Breast epithelium (tissue), 3 donors: ENCODE results near the gene MAST4.

ENCODE experiments used
- POLR2A ChIP-seq: fragments of 450-650 bp; IDR thresholded peaks from one replicate; pipeline ENCODE4 v1.6.1; 2016; ENCODE audit warnings: antibody characterized with exemption, mild to moderate bottlenecking, moderate library complexity
- TF ChIP-seq, protein P1 (sequence below), 3 donors: fragments of 450-650 bp; IDR thresholded peaks; one replicate each; pipeline ENCODE4 v1.5.1; 2016 to 2017; ENCODE audit warnings: antibody characterized with exemption in 3 of 3, mild to moderate bottlenecking in 3 of 3, moderate library complexity in 3 of 3

DNA sequence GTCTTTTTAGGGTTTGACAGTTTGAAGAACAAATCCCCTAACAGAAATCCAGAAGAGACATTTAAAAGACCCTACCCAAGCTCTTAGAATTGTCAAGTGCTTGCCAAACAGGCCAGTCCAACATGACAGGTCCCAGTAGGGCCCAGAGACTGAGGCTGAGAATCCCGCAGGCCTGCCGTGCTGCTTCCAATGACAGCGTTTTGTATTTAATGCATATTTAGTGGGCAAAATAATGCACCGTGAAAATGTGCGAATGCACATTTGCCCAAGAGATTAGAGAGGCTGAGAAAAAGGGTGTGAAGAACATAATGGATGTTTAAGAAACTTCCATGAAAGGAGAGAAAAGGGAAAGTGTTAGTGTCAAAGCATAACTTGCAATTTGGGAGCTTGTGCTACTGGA lies 542.8 kb downstream of the MAST4 start:
- TF ChIP-seq, protein P1, sequence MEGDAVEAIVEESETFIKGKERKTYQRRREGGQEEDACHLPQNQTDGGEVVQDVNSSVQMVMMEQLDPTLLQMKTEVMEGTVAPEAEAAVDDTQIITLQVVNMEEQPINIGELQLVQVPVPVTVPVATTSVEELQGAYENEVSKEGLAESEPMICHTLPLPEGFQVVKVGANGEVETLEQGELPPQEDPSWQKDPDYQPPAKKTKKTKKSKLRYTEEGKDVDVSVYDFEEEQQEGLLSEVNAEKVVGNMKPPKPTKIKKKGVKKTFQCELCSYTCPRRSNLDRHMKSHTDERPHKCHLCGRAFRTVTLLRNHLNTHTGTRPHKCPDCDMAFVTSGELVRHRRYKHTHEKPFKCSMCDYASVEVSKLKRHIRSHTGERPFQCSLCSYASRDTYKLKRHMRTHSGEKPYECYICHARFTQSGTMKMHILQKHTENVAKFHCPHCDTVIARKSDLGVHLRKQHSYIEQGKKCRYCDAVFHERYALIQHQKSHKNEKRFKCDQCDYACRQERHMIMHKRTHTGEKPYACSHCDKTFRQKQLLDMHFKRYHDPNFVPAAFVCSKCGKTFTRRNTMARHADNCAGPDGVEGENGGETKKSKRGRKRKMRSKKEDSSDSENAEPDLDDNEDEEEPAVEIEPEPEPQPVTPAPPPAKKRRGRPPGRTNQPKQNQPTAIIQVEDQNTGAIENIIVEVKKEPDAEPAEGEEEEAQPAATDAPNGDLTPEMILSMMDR (IDR thresholded peaks at IDR 0.05) = no peak
- TF ChIP-seq POLR2A = no peak
